ENCODE data around the gene HERC5. TPM values are rescaled to one million over a fixed set of nuclear protein-coding genes. Genes with fewer than 3 reads are reported as not detected.
A peak's percentile ranks its signal among the peaks of the same experiment; 100 is the strongest.

Gene HERC5
- total RNA-seq, 1 donor from 2014 or later = 0.32 TPM

DNA sequence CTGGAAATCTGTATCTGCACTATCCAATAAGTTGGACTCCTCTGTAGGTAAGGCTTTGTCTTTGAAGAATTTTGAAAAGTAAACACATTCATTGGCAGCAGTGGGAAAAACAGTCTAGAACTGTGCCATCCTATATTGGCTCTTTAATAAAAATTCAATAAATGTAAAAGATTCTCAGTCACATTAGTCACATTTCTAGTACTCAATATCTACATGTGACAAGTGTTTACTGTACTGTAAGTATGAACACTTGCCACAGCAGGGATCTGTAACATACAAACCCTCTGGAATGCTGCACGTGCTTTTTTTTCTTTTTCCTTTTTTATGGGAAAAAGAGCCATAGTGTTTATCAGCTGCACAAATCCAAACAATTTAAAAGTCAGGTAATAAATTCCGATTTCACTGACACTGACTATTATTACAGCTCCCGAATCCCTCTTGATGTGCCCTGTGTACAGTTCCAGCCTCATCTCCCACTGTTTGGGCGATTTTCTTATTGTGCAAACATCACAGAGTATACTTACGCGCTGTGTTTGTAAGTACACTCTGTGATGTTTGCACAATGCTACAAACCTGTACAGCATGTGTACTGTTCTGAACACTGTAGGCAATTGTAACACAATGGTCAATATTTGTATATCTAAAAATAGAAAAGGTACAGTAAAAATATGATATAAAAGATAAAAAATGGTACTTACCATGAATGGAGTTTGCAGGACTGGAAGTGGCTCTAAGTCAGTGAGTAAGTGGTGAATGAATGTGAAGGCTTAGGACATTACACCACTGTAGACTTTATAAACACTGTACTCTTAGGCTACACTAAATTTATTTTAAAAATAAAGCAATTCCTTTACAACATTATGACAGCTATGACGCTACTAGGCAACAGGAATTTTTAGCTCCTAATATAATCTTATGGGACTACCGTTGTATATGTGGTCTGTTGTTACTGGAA lies 57.9 kb downstream of the HERC5 start:
- peaks cover 0 to under 1% of the 10 kb centered on the region in 2 donors for H3K36me3 ChIP-seq
- intact Hi-C loops (cut with DNase I) = loop anchor here (1.0 to 5.0 kb wide), 4 partner anchors 136 to 658 kb away; partner anchors contain the start of gene HERC6
- H3K4me3 ChIP-seq = no peak overlapping the region
- DNase-seq (ENCODE audit: low spot score in 2 of 2) = no peak
- no peak for TF ChIP-seq CTCF (IDR thresholded peaks at IDR 0.05)
- H3K27me3 ChIP-seq = no peaks in the 10 kb centered on the region
- peaks cover 0 to 4% of the 10 kb centered on the region in 2 donors for H3K4me1 ChIP-seq
- no peak overlapping the region for H3K27ac ChIP-seq
- no peaks in the 10 kb centered on the region for H3K9me3 ChIP-seq

- intact Hi-C loops (cut with DNase I) = loop anchor here (5.0 kb wide), 1 partner anchor 659 kb away; no protein-coding TSS in a partner anchor
- DNase-seq (ENCODE audit: low spot score in 2 of 2) = no peak
Observed at GRCh38 chr4:88516746-88517145, 59.8 kb downstream of the HERC5 start.

GRCh38 chr4:88517825-88518224 lies 60.9 kb downstream of the HERC5 start:
- TF ChIP-seq CTCF (IDR thresholded peaks at IDR 0.05) = no peak
- peaks cover 0 to 9% of the 10 kb centered on the region in 2 donors for H3K4me1 ChIP-seq
- intact Hi-C loops (cut with DNase I) = loop anchor here (5.0 kb wide), 1 partner anchor 661 kb away; no protein-coding TSS in a partner anchor
- H3K27ac ChIP-seq = no peak overlapping the region
- no peak overlapping the region for H3K4me3 ChIP-seq
- H3K27me3 ChIP-seq = no peaks in the 10 kb centered on the region
- peaks cover 8 to 13% of the 10 kb centered on the region in 2 donors for H3K36me3 ChIP-seq
- no peaks in the 10 kb centered on the region for H3K9me3 ChIP-seq
- no peak for DNase-seq (ENCODE audit: low spot score in 2 of 2)

More at GRCh38 chr4:88516746-88517145, 59.8 kb downstream of the HERC5 start:
- peaks cover 0 to 4% of the 10 kb centered on the region in 2 donors for H3K4me1 ChIP-seq
- peaks cover 8 to 13% of the 10 kb centered on the region in 2 donors for H3K36me3 ChIP-seq
- H3K4me3 ChIP-seq = no peak overlapping the region
- no peaks in the 10 kb centered on the region for H3K9me3 ChIP-seq
- no peaks in the 10 kb centered on the region for H3K27me3 ChIP-seq
- TF ChIP-seq CTCF (IDR thresholded peaks at IDR 0.05) = no peak
- H3K27ac ChIP-seq = no peak overlapping the region

GRCh38 chr4:88518911-88519310 lies 62.0 kb downstream of the HERC5 start:
- peaks cover 0 to 9% of the 10 kb centered on the region in 2 donors for H3K4me1 ChIP-seq
- H3K36me3 ChIP-seq = peaks cover 8 to 13% of the 10 kb centered on the region in 2 donors
- intact Hi-C loops (cut with DNase I) = loop anchor here (5.0 kb wide), 1 partner anchor 662 kb away; no protein-coding TSS in a partner anchor
- no peaks in the 10 kb centered on the region for H3K9me3 ChIP-seq
- DNase-seq (ENCODE audit: low spot score in 2 of 2) = no peak
- no peak for TF ChIP-seq CTCF (IDR thresholded peaks at IDR 0.05)
- H3K4me3 ChIP-seq = no peak overlapping the region
- no peaks in the 10 kb centered on the region for H3K27me3 ChIP-seq
- no peak overlapping the region for H3K27ac ChIP-seq

DNA sequence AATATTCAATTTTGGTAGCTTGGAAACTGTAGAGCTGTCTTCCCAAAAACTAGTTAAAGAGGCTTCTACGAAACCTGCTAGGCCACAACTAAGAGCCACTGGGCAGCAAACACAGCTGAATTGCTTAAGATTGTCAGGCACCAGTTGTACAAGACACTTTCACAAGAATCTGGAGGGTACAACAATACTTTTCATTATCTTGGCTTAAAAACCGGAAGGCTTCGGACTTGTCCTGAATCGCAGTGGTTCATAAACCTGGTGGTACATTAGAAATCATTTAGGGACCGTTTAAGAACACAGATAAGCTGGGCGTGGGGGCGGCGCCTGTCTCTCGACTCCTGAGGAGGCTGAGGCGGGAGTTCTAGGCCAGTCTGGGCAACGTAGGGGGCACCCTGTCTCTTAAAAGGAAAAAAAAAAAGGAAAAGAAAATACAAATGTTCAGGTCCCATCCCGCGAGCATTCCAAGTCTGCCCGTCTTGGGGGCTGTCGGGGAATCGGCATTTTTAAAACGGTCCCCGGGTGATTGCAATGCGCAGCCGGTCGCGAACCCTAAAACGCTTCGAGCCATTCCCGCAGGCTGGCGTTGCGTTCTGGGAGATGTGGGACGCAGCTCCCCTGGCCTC lies 65.9 kb downstream of the HERC5 start:
- intact Hi-C loops (cut with DNase I) = loop anchor here (1.0 to 10.0 kb wide), 7 partner anchors 66 to 1588 kb away; partner anchors contain the start of genes AFF1, HERC3, HERC5 and PKD2
- H3K27me3 ChIP-seq = no peaks in the 10 kb centered on the region

More for the DNA sequence above, 65.9 kb downstream of the HERC5 start:
- peak in 1 of 2 donors; percentile 72 for DNase-seq (ENCODE audit: low spot score in 2 of 2)
- peaks cover 8 to 13% of the 10 kb centered on the region in 2 donors for H3K36me3 ChIP-seq
- peak overlapping the region; percentile 87 to 94 for H3K27ac ChIP-seq
- H3K9me3 ChIP-seq = no peaks in the 10 kb centered on the region
- no peak for TF ChIP-seq CTCF (IDR thresholded peaks at IDR 0.05)
- H3K4me1 ChIP-seq = peaks cover 0 to 16% of the 10 kb centered on the region in 2 donors
- peak overlapping the region; percentile 87 to 95 for H3K4me3 ChIP-seq

Measured in ascending aorta (tissue), 2 donors.